ENCODE data around the gene MRM3.
A peak's percentile ranks its signal among the peaks of the same experiment; 100 is the strongest.
"Not testable (repeated sequence)": the region's sequence is repeated elsewhere in the genome, so short reads cannot be mapped to it uniquely, and the experiment has no call there.

The MRM3 gene

GRCh38 chr17:756010-756567 lies 26.1 kb upstream of the MRM3 start:
- H3K9ac ChIP-seq (ENCODE audit: low read depth, low read length, poor library complexity); H3K79me1 ChIP-seq (ENCODE audit: low read depth, low read length); H3K4ac ChIP-seq (ENCODE audit: low read length); H3K4me3 ChIP-seq (ENCODE audit: low read length in 2 of 2); H3K14ac ChIP-seq (ENCODE audit: low read length); H2BK5ac ChIP-seq (ENCODE audit: low read length); H2AK5ac ChIP-seq (ENCODE audit: low read depth, low read length); H2BK12ac ChIP-seq (ENCODE audit: low read length); H2BK120ac ChIP-seq (ENCODE audit: low read depth, low read length); H4K8ac ChIP-seq (ENCODE audit: low read depth, low read length); H3K4me1 ChIP-seq (ENCODE audit: control insufficient read depth in 2 of 2, insufficient read depth in 1 of 2, low read depth in 1 of 2, low read length in 2 of 2); H3K4me2 ChIP-seq (ENCODE audit: insufficient read depth, low read length, poor library complexity, severe bottlenecking); H3K9me3 ChIP-seq (replicated peaks in 1 of 2; ENCODE audit: control insufficient read depth in 2 of 2, insufficient read depth in 1 of 2, low read depth in 1 of 2, low read length in 2 of 2); H4K91ac ChIP-seq (ENCODE audit: low read depth, low read length, poor library complexity); H2AFZ ChIP-seq (ENCODE audit: low read length); H3K27me3 ChIP-seq (ENCODE audit: control insufficient read depth in 3 of 3, insufficient read depth in 3 of 3, low read depth in 1 of 3, low read length in 3 of 3); H3K18ac ChIP-seq (ENCODE audit: low read length); H3K23ac ChIP-seq (ENCODE audit: low read depth, low read length, poor library complexity); H2BK15ac ChIP-seq (ENCODE audit: low read length): not testable (repeated sequence)
- WGBS, 2 donors (ENCODE audit: extremely low coverage in 2 of 2, insufficient read length in 2 of 2, insufficient replicate concordance in 1 of 2) = no CpG with 5 or more reads among the region's 15 CpGs
- peak overlapping the region; percentile 84 for H3K27ac ChIP-seq (replicated peaks; ENCODE audit: low read length)
- peak; percentile 58 for DNase-seq (ENCODE audit: low spot score)
- peaks cover 18 to 57% of the 10 kb centered on the region in 2 donors for H3K36me3 ChIP-seq (replicated peaks in 1 of 2; ENCODE audit: control insufficient read depth in 2 of 2, insufficient read depth in 2 of 2, low read length in 2 of 2)

DNA sequence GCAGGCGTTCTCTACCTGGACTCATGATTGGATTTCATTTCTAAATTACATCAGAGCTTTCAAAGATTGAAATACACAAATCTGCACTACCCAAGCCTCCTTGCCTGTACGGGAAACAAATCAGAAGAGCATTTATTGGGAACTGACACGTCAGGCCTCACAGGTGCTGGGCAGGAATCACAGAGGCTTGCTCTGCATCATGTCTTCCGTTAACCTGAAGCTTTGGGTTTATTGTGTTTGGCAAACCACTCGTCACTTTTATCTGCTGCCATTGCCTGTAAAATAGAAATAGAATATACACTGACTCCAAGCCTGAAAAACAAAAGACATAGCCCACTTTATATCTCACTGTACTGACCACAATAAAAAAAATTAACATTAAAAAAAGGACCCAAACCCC lies 22.2 kb upstream of the MRM3 start:
- H3K4me1 ChIP-seq (ENCODE audit: control insufficient read depth in 2 of 2, insufficient read depth in 1 of 2, low read depth in 1 of 2, low read length in 2 of 2) = peaks cover 0 to 3% of the 10 kb centered on the region in 2 donors
- H3K36me3 ChIP-seq (replicated peaks in 1 of 2; ENCODE audit: control insufficient read depth in 2 of 2, insufficient read depth in 2 of 2, low read length in 2 of 2) = peaks cover 33 to 90% of the 10 kb centered on the region in 2 donors
- H3K4ac ChIP-seq (ENCODE audit: low read length) = no peak overlapping the region
- no peak overlapping the region for H3K4me2 ChIP-seq (ENCODE audit: insufficient read depth, low read length, poor library complexity, severe bottlenecking)
- peaks cover 0 to 1% of the 10 kb centered on the region in 2 donors for H3K9me3 ChIP-seq (replicated peaks in 1 of 2; ENCODE audit: control insufficient read depth in 2 of 2, insufficient read depth in 1 of 2, low read depth in 1 of 2, low read length in 2 of 2)
- DNase-seq (ENCODE audit: low spot score) = no peak
- no peaks in the 10 kb centered on the region for H3K27me3 ChIP-seq (ENCODE audit: control insufficient read depth in 3 of 3, insufficient read depth in 3 of 3, low read depth in 1 of 3, low read length in 3 of 3)
- H3K18ac ChIP-seq (ENCODE audit: low read length) = no peak overlapping the region
- no peak overlapping the region for H3K14ac ChIP-seq (ENCODE audit: low read length)
- H2BK5ac ChIP-seq (ENCODE audit: low read length) = no peak overlapping the region
- H3K79me1 ChIP-seq (ENCODE audit: low read depth, low read length) = no peaks in the 10 kb centered on the region
- no peak overlapping the region for H2AFZ ChIP-seq (ENCODE audit: low read length)
- WGBS, 2 donors (ENCODE audit: extremely low coverage in 2 of 2, insufficient read length in 2 of 2, insufficient replicate concordance in 1 of 2) = no CpG with 5 or more reads among the region's 5 CpGs
- H2BK15ac ChIP-seq (ENCODE audit: low read length) = no peak overlapping the region
- H4K8ac ChIP-seq (ENCODE audit: low read depth, low read length) = no peak overlapping the region
- no peak overlapping the region for H2BK120ac ChIP-seq (ENCODE audit: low read depth, low read length)
- H2BK12ac ChIP-seq (ENCODE audit: low read length) = no peak overlapping the region
- H3K27ac ChIP-seq (replicated peaks; ENCODE audit: low read length) = no peak overlapping the region
- H4K91ac ChIP-seq (ENCODE audit: low read depth, low read length, poor library complexity) = no peak overlapping the region
- no peak overlapping the region for H2AK5ac ChIP-seq (ENCODE audit: low read depth, low read length)
- H3K23ac ChIP-seq (ENCODE audit: low read depth, low read length, poor library complexity) = no peak overlapping the region
- no peak overlapping the region for H3K9ac ChIP-seq (ENCODE audit: low read depth, low read length, poor library complexity)
- no peak overlapping the region for H3K4me3 ChIP-seq (ENCODE audit: low read length in 2 of 2)

GRCh38 chr17:760371-760770 lies 21.8 kb upstream of the MRM3 start:
- Histone ChIP-seq H3K23ac (ENCODE audit: low read depth, low read length, poor library complexity) (no peak overlapping the region), H3K27ac (replicated peaks; ENCODE audit: low read length) (no peak overlapping the region), H2BK5ac (ENCODE audit: low read length) (no peak overlapping the region), H3K4me1 (ENCODE audit: control insufficient read depth in 2 of 2, insufficient read depth in 1 of 2, low read depth in 1 of 2, low read length in 2 of 2) (peaks cover 0 to 3% of the 10 kb centered on the region in 2 donors), H4K91ac (ENCODE audit: low read depth, low read length, poor library complexity) (no peak overlapping the region), H3K4me3 (ENCODE audit: low read length in 2 of 2) (no peak overlapping the region), H2BK15ac (ENCODE audit: low read length) (no peak overlapping the region), H3K14ac (ENCODE audit: low read length) (no peak overlapping the region), H3K18ac (ENCODE audit: low read length) (no peak overlapping the region), H2BK12ac (ENCODE audit: low read length) (no peak overlapping the region), H2AFZ (ENCODE audit: low read length) (no peak overlapping the region), H3K9ac (ENCODE audit: low read depth, low read length, poor library complexity) (no peak overlapping the region), H3K4me2 (ENCODE audit: insufficient read depth, low read length, poor library complexity, severe bottlenecking) (no peak overlapping the region), H4K8ac (ENCODE audit: low read depth, low read length) (no peak overlapping the region), H3K4ac (ENCODE audit: low read length) (no peak overlapping the region), H2AK5ac (ENCODE audit: low read depth, low read length) (no peak overlapping the region), H3K9me3 (replicated peaks in 1 of 2; ENCODE audit: control insufficient read depth in 2 of 2, insufficient read depth in 1 of 2, low read depth in 1 of 2, low read length in 2 of 2) (peaks cover 0 to 1% of the 10 kb centered on the region in 2 donors), H2BK120ac (ENCODE audit: low read depth, low read length) (no peak overlapping the region), H3K36me3 (replicated peaks in 1 of 2; ENCODE audit: control insufficient read depth in 2 of 2, insufficient read depth in 2 of 2, low read length in 2 of 2) (peaks cover 36 to 92% of the 10 kb centered on the region in 2 donors), H3K27me3 (ENCODE audit: control insufficient read depth in 3 of 3, insufficient read depth in 3 of 3, low read depth in 1 of 3, low read length in 3 of 3) (no peaks in the 10 kb centered on the region), H3K79me1 (ENCODE audit: low read depth, low read length) (no peaks in the 10 kb centered on the region)
- no peak for DNase-seq (ENCODE audit: low spot score)
- no CpG with 5 or more reads among the region's 9 CpGs for whole genome bisulfite sequencing, 2 donors (ENCODE audit: extremely low coverage in 2 of 2, insufficient read length in 2 of 2, insufficient replicate concordance in 1 of 2)

DNA sequence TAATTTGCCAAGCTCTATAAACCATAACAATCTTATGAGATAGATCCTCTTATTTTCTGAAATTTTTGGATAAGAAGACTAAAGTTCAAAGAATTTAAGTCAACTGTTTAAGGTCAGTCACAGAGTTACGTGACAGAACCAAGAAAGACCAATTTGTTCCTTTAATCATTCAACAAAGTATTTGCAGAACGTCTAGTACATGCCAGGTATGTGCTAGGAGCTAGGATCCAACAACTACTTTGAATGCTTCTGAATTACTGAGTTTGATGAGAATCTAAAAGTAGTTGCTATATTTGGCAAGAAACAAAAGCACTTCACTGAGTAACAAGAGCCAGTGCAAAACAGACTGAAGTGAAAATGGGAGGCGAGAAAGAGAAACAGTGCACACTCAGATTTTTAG lies 15.1 kb upstream of the MRM3 start:
- Histone ChIP-seq H4K91ac (ENCODE audit: low read depth, low read length, poor library complexity) (no peak overlapping the region), H3K36me3 (replicated peaks in 1 of 2; ENCODE audit: control insufficient read depth in 2 of 2, insufficient read depth in 2 of 2, low read length in 2 of 2) (peaks cover 31 to 81% of the 10 kb centered on the region in 2 donors), H3K18ac (ENCODE audit: low read length) (no peak overlapping the region)

More for the DNA sequence above, 15.1 kb upstream of the MRM3 start:
- Histone ChIP-seq H3K27ac (replicated peaks; ENCODE audit: low read length) (no peak overlapping the region), H2BK15ac (ENCODE audit: low read length) (no peak overlapping the region), H3K27me3 (ENCODE audit: control insufficient read depth in 3 of 3, insufficient read depth in 3 of 3, low read depth in 1 of 3, low read length in 3 of 3) (no peaks in the 10 kb centered on the region), H3K9ac (ENCODE audit: low read depth, low read length, poor library complexity) (no peak overlapping the region), H3K4me2 (ENCODE audit: insufficient read depth, low read length, poor library complexity, severe bottlenecking) (no peak overlapping the region), H2AFZ (ENCODE audit: low read length) (no peak overlapping the region), H3K23ac (ENCODE audit: low read depth, low read length, poor library complexity) (no peak overlapping the region), H3K4me3 (ENCODE audit: low read length in 2 of 2) (no peak overlapping the region), H3K9me3 (replicated peaks in 1 of 2; ENCODE audit: control insufficient read depth in 2 of 2, insufficient read depth in 1 of 2, low read depth in 1 of 2, low read length in 2 of 2) (no peaks in the 10 kb centered on the region), H2BK5ac (ENCODE audit: low read length) (no peak overlapping the region), H3K14ac (ENCODE audit: low read length) (no peak overlapping the region), H3K4ac (ENCODE audit: low read length) (no peak overlapping the region), H2AK5ac (ENCODE audit: low read depth, low read length) (no peak overlapping the region), H3K4me1 (ENCODE audit: control insufficient read depth in 2 of 2, insufficient read depth in 1 of 2, low read depth in 1 of 2, low read length in 2 of 2) (no peaks in the 10 kb centered on the region), H3K79me1 (ENCODE audit: low read depth, low read length) (no peaks in the 10 kb centered on the region), H4K8ac (ENCODE audit: low read depth, low read length) (no peak overlapping the region), H2BK120ac (ENCODE audit: low read depth, low read length) (no peak overlapping the region), H2BK12ac (ENCODE audit: low read length) (no peak overlapping the region)
- WGBS, 2 donors (ENCODE audit: extremely low coverage in 2 of 2, insufficient read length in 2 of 2, insufficient replicate concordance in 1 of 2) = no CpG with 5 or more reads among the region's 3 CpGs
- no peak for DNase-seq (ENCODE audit: low spot score)
